ENCODE data around the gene HTR1D. TPM values are rescaled to one million over a fixed set of nuclear protein-coding genes. Genes with fewer than 3 reads are reported as not detected.

HTR1D gene
- polyA plus RNA-seq, 2 of the 4 experiments (the other 2 are of a cell fraction): 8.5 to 11.4 TPM

DNA sequence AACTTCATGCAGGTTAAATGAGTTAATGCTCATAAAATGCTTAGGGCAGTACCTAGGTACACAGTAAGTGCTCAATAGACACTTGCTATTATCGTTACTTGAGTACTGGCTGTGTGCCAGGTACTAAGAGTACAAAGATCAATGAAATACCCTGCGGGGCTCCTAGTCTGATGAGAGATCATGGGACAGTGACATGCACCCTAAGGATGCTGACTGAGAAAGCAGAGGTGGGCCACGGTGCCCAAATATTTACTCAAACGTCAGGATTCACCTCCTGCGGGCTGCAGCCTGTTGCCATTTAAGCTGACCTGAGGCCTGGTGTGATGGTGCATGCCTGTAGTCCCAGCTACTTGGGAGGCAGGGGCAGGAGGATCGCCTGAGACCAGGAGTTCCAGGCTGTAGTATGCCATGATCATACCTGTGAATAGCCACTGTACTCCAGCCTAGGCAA is 28.8 kb downstream of the HTR1D start:
- H3K4me2 ChIP-seq: peak overlapping the region; percentile 67
- ChIA-PET POLR2A (interaction anchor here (1.0 to 1.2 kb wide), 2 partner anchors 10 to 28 kb away, joined by 3 read pairs; no protein-coding TSS in a partner anchor), CTCF (interaction anchor here (1.0 to 1.7 kb wide), 2 partner anchors 9 to 89 kb away, joined by 3 to 11 read pairs; no protein-coding TSS in a partner anchor)
- H3K9me3 ChIP-seq: no peaks in the 10 kb centered on the region
- 3% methylated on average over 3 of the region's 6 CpGs for WGBS (ENCODE audit: missing lambda C conversion rate)
- DNase-seq (ENCODE audit: low read depth in 1 of 2, low spot score in 1 of 2) (peak in 1 of 2 experiments; percentile 94), ATAC-seq (peak; percentile 79 to 86), FAIRE-seq (no peak)
- peaks cover 36% of the 10 kb centered on the region for H3K4me1 ChIP-seq
- H3K27ac ChIP-seq: peak overlapping the region; percentile 96 to 98
- H3K4me3 ChIP-seq: no peak overlapping the region
- TF ChIP-seq KDM5A (IDR thresholded peaks at IDR 0.05) (no peak), GATA3 (IDR thresholded peaks at IDR 0.05; ENCODE audit: borderline replicate concordance) (peak; percentile 54; the same call in 1 of the 2 replicates), PHF8 (IDR thresholded peaks at IDR 0.05; ENCODE audit: borderline replicate concordance, low read depth) (no peak), ESRRA (IDR thresholded peaks at IDR 0.05; ENCODE audit: borderline replicate concordance, low read length) (no peak), MYC (IDR thresholded peaks at IDR 0.05; ENCODE audit: borderline replicate concordance, low read length) (no peak), POLR2AphosphoS2 (conservative IDR thresholded peaks at IDR 0.05; ENCODE audit: low read length) (no peak), CBX2 (IDR thresholded peaks at IDR 0.05; ENCODE audit: borderline replicate concordance, low read depth) (no peak), SREBF2 (IDR thresholded peaks at IDR 0.05) (no peak), NPAS2 (CRISPR knock-in tag; IDR thresholded peaks at IDR 0.05; ENCODE audit: borderline replicate concordance) (no peak), JUN (IDR thresholded peaks at IDR 0.05) (peak; percentile 55 to 59; a peak in 4 of 5 replicates), MAZ (IDR thresholded peaks at IDR 0.05; ENCODE audit: borderline replicate concordance, low read depth, low read length) (no peak), TP53 (CRISPR knock-in tag; IDR thresholded peaks at IDR 0.05) (no peak), ZC3H11A (IDR thresholded peaks at IDR 0.05) (no peak), KDM1A (IDR thresholded peaks at IDR 0.05; ENCODE audit: low read depth) (no peak), RFX5 (IDR thresholded peaks at IDR 0.05) (no peak), HOXB5 (CRISPR knock-in tag; IDR thresholded peaks at IDR 0.05) (no peak), HOXA7 (CRISPR knock-in tag; IDR thresholded peaks at IDR 0.05) (no peak; the same call in 1 of the 2 replicates), ZFP36 (IDR thresholded peaks at IDR 0.05; ENCODE audit: borderline replicate concordance, partially characterized antibody) (no peak), POLR2A (IDR thresholded peaks at IDR 0.05; ENCODE audit: low read length) (no peak), FOXS1 (CRISPR knock-in tag; IDR thresholded peaks at IDR 0.05) (peak; percentile 64; the same call in 1 of the 2 replicates), RNF2 (IDR thresholded peaks at IDR 0.05; ENCODE audit: borderline replicate concordance, low read depth) (no peak), HEYL (CRISPR knock-in tag; IDR thresholded peaks at IDR 0.05) (no peak; the same call in none of the 2 replicates), EHF (CRISPR knock-in tag; IDR thresholded peaks at IDR 0.05) (0 out of 2 replicates have a peak, but pooled peaks have one; percentile 13), ZSCAN20 (CRISPR knock-in tag; IDR thresholded peaks at IDR 0.05) (no peak), CBX8 (IDR thresholded peaks at IDR 0.05) (no peak)
- TF ChIP-seq, protein P1, sequence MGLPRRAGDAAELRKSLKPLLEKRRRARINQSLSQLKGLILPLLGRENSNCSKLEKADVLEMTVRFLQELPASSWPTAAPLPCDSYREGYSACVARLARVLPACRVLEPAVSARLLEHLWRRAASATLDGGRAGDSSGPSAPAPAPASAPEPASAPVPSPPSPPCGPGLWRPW (IDR thresholded peaks at IDR 0.05): no peak
- TF ChIP-seq, protein P2, sequence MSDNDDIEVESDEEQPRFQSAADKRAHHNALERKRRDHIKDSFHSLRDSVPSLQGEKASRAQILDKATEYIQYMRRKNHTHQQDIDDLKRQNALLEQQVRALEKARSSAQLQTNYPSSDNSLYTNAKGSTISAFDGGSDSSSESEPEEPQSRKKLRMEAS (IDR thresholded peaks at IDR 0.05): peak; percentile 54; the same call in 1 of the 2 replicates
- TF ChIP-seq, protein P3, sequence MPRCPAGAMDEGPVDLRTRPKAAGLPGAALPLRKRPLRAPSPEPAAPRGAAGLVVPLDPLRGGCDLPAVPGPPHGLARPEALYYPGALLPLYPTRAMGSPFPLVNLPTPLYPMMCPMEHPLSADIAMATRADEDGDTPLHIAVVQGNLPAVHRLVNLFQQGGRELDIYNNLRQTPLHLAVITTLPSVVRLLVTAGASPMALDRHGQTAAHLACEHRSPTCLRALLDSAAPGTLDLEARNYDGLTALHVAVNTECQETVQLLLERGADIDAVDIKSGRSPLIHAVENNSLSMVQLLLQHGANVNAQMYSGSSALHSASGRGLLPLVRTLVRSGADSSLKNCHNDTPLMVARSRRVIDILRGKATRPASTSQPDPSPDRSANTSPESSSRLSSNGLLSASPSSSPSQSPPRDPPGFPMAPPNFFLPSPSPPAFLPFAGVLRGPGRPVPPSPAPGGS (IDR thresholded peaks at IDR 0.05): no peak
- TF ChIP-seq, protein P4, sequence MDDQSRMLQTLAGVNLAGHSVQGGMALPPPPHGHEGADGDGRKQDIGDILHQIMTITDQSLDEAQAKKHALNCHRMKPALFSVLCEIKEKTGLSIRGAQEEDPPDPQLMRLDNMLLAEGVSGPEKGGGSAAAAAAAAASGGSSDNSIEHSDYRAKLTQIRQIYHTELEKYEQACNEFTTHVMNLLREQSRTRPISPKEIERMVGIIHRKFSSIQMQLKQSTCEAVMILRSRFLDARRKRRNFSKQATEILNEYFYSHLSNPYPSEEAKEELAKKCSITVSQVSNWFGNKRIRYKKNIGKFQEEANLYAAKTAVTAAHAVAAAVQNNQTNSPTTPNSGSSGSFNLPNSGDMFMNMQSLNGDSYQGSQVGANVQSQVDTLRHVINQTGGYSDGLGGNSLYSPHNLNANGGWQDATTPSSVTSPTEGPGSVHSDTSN (IDR thresholded peaks at IDR 0.05): no peak
- TF ChIP-seq, protein P5, sequence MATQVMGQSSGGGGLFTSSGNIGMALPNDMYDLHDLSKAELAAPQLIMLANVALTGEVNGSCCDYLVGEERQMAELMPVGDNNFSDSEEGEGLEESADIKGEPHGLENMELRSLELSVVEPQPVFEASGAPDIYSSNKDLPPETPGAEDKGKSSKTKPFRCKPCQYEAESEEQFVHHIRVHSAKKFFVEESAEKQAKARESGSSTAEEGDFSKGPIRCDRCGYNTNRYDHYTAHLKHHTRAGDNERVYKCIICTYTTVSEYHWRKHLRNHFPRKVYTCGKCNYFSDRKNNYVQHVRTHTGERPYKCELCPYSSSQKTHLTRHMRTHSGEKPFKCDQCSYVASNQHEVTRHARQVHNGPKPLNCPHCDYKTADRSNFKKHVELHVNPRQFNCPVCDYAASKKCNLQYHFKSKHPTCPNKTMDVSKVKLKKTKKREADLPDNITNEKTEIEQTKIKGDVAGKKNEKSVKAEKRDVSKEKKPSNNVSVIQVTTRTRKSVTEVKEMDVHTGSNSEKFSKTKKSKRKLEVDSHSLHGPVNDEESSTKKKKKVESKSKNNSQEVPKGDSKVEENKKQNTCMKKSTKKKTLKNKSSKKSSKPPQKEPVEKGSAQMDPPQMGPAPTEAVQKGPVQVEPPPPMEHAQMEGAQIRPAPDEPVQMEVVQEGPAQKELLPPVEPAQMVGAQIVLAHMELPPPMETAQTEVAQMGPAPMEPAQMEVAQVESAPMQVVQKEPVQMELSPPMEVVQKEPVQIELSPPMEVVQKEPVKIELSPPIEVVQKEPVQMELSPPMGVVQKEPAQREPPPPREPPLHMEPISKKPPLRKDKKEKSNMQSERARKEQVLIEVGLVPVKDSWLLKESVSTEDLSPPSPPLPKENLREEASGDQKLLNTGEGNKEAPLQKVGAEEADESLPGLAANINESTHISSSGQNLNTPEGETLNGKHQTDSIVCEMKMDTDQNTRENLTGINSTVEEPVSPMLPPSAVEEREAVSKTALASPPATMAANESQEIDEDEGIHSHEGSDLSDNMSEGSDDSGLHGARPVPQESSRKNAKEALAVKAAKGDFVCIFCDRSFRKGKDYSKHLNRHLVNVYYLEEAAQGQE (IDR thresholded peaks at IDR 0.05): no peak
- TF ChIP-seq, protein P6, sequence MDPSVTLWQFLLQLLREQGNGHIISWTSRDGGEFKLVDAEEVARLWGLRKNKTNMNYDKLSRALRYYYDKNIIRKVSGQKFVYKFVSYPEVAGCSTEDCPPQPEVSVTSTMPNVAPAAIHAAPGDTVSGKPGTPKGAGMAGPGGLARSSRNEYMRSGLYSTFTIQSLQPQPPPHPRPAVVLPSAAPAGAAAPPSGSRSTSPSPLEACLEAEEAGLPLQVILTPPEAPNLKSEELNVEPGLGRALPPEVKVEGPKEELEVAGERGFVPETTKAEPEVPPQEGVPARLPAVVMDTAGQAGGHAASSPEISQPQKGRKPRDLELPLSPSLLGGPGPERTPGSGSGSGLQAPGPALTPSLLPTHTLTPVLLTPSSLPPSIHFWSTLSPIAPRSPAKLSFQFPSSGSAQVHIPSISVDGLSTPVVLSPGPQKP (IDR thresholded peaks at IDR 0.05; ENCODE audit: low read depth, low read length): no peak
- TF ChIP-seq, protein P7, sequence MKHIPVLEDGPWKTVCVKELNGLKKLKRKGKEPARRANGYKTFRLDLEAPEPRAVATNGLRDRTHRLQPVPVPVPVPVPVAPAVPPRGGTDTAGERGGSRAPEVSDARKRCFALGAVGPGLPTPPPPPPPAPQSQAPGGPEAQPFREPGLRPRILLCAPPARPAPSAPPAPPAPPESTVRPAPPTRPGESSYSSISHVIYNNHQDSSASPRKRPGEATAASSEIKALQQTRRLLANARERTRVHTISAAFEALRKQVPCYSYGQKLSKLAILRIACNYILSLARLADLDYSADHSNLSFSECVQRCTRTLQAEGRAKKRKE (CRISPR knock-in tag; IDR thresholded peaks at IDR 0.05; ENCODE audit: low read depth): no peak; the same call in 1 of the 2 replicates
- TF ChIP-seq, protein P8, sequence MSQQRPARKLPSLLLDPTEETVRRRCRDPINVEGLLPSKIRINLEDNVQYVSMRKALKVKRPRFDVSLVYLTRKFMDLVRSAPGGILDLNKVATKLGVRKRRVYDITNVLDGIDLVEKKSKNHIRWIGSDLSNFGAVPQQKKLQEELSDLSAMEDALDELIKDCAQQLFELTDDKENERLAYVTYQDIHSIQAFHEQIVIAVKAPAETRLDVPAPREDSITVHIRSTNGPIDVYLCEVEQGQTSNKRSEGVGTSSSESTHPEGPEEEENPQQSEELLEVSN (IDR thresholded peaks at IDR 0.05; ENCODE audit: borderline replicate concordance, low read depth): no peak
